Heart right ventricle (tissue), 16 donors: ENCODE data around the gene TMTC2. TPM values are rescaled to one million over a fixed set of nuclear protein-coding genes. Genes with fewer than 3 reads are reported as not detected.

ENCODE experiments used
- ATAC-seq, 8 donors: fragments of 200-7000 bp; cut with Tn5 transposase; one replicate each; pipeline ENCODE4 v1.9.1; 2020; ENCODE audit warnings: mild to moderate bottlenecking in 8 of 8, moderate library complexity in 8 of 8, moderate number of reproducible peaks in 1 of 8
- DNase-seq, 2 donors: peaks; one replicate each; pipeline ENCODE4 v3.0.0-alpha.2; 2020
- H3K27ac ChIP-seq, 10 donors: fragments of 200-600 bp; sonication (generic) in 2 of 10; one replicate each; pipeline versions ENCODE4 v1.5.0 to v1.8.0; 2020 to 2022; ENCODE audit warnings: mild to moderate bottlenecking in 3 of 10
- H3K27me3 ChIP-seq, 7 donors: fragments of 200-600 bp; one replicate each; pipeline ENCODE4 v1.8.0; 2021 to 2022; ENCODE audit warnings: mild to moderate bottlenecking in 2 of 7
- H3K36me3 ChIP-seq, 9 donors: fragments of 200-600 bp; sonication (generic) in 1 of 9; one replicate each; pipeline versions ENCODE4 v1.5.0 to v1.8.0; 2020 to 2022; ENCODE audit warnings: mild to moderate bottlenecking in 2 of 9
- H3K4me1 ChIP-seq, 9 donors: fragments of 200-600 bp; sonication (generic) in 1 of 9; one replicate each; pipeline versions ENCODE4 v1.5.0 to v1.8.0; 2020 to 2022; ENCODE audit warnings: mild to moderate bottlenecking in 4 of 9
- H3K4me3 ChIP-seq, 10 donors: fragments of 200-600 bp; sonication (generic) in 2 of 10; one replicate each; pipeline versions ENCODE4 v1.5.0 to v1.8.0; 2020 to 2022; ENCODE audit warnings: mild to moderate bottlenecking in 7 of 10, moderate library complexity in 2 of 10
- H3K9me3 ChIP-seq, 11 donors: fragments of 200-600 bp in 10 of 11; sonication (generic) in 2 of 11; one replicate each; pipeline versions ENCODE4 v1.5.0 to v1.8.0; 2013 to 2022; ENCODE audit warnings: mild to moderate bottlenecking in 2 of 11, control low read depth in 1 of 11, moderate library complexity in 1 of 11
- WGBS, 2 donors: extraction: QIAGEN DNeasy Blood & Tissue Kit; methylation state at CpG; one replicate each; pipeline ENCODE4 v1.1.7; 2013; ENCODE audit warnings: inconsistent platforms in 1 of 2; 5-methylcytosine and 5-hydroxymethylcytosine counted together
- intact Hi-C, 10 donors: fragments of 100-400 bp; cut with DNase I; formaldehyde crosslinking; loops; one replicate each; pipeline versions ENCODE4 v1.11.1 to v1.14.2; 2022
- polyA plus RNA-seq, 2 donors: library from polyadenylated mRNA; stranded (reverse); fragments of 200-250 nt; gene quantifications; one replicate each; pipeline ENCODE4 v1.2.3, GENCODE V29; 2013
- total RNA-seq, 10 donors: library from RNA; stranded (reverse); fragmentation: NEBNext Ultra II Directional in 3 of 10; extraction: Animal tissue kit (Norgen Biotek cat#: 25700) in 3 of 10; gene quantifications; one replicate each; pipeline versions ENCODE4 v1.2.1 to v1.2.4, GENCODE V29; 2021 to 2023
- TF ChIP-seq, protein P1 (sequence below), 9 donors: fragments of 200-600 bp; sonication (generic) in 2 of 9; IDR thresholded peaks; one replicate each; pipeline versions ENCODE4 v1.5.0 to v1.8.0; 2021 to 2022; ENCODE audit warnings: antibody characterized with exemption in 9 of 9, mild to moderate bottlenecking in 5 of 9, moderate library complexity in 1 of 9
- donor health status: Arrhythmogenic right ventricular cardiomyopathy.
- donor health status: ischemic (EF 13 %, LVEDD 7.1; RV severe dilation, severe dysfunction).
- donor health status: healthy with polysubstance abuse.
- donor health status: DM: no; HTN: yes; CAD: no.
- donor health status: DM: no; HTN: no; CAD: no.
- donor health status: ischemic (EF 25% LVEDD 6.9; RV normal size, moderate dysfunction).
- donor health status: ischemic (EF 25% LVEDD 5.7; RV mildly dilated, moderate dysfunction).
- donor health status: healthy.
- donor health status: DM: yes; HTN: yes; CAD: no.
- donor health status: Ischemic cardiomyopathy.
- donor health status: ischemic (EF 35%, LVEDD 5.7; RV mildly dilated, moderate dysfunction).
- donor health status: nonischemic (EF 11% LVEDD 7.7; RV severe dilation, severe dysfunction).
- donor health status: DM: yes; HTN: yes; CAD: no.
- donor health status: PGD.
- donor health status: ischemic (EF 29% LVEDD 5.4; RV normal size, mild dysfunction).
- donor health status: nonischemic (EF 23%, LVEDD 6.1; RV moderate dilation, normal function).

Gene TMTC2
- total and polyA plus RNA-seq, 12 donors: 1.6 to 4.4 (median 2.6) TPM

DNA sequence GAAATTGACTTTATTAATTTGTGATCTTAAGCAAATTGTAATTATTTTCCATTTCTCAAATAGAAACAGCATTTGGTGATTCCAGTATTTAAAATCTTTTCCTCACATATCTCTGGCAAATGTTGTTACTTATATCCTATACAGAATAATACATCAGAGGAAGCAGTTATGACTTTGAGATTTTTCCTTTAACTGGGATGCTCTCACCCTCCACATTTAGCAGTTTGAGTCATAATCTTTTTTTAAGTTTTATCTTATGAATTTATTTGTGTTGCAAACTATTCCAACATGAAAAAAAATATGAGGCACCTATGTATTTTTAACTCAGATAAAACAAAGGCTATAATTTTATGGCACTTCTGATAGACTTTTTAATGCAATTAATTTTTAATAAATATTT, 311.8 kb downstream of the TMTC2 start:
- TF ChIP-seq, protein P1, sequence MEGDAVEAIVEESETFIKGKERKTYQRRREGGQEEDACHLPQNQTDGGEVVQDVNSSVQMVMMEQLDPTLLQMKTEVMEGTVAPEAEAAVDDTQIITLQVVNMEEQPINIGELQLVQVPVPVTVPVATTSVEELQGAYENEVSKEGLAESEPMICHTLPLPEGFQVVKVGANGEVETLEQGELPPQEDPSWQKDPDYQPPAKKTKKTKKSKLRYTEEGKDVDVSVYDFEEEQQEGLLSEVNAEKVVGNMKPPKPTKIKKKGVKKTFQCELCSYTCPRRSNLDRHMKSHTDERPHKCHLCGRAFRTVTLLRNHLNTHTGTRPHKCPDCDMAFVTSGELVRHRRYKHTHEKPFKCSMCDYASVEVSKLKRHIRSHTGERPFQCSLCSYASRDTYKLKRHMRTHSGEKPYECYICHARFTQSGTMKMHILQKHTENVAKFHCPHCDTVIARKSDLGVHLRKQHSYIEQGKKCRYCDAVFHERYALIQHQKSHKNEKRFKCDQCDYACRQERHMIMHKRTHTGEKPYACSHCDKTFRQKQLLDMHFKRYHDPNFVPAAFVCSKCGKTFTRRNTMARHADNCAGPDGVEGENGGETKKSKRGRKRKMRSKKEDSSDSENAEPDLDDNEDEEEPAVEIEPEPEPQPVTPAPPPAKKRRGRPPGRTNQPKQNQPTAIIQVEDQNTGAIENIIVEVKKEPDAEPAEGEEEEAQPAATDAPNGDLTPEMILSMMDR (IDR thresholded peaks at IDR 0.05): no peak
- Histone ChIP-seq H3K27ac (no peak overlapping the region), H3K36me3 (no peaks in the 10 kb centered on the region), H3K4me3 (no peak overlapping the region), H3K4me1 (peaks cover 0 to 8% (median 0%) of the 10 kb centered on the region in 9 donors), H3K27me3 (no peaks in the 10 kb centered on the region), H3K9me3 (peaks cover 0 to 5% (median 0%) of the 10 kb centered on the region in 11 donors)
- ATAC-seq (peak in 2 of 8 donors; percentile 47 to 74), DNase-seq (no peak)
- intact Hi-C loops: no loop called here

DNA sequence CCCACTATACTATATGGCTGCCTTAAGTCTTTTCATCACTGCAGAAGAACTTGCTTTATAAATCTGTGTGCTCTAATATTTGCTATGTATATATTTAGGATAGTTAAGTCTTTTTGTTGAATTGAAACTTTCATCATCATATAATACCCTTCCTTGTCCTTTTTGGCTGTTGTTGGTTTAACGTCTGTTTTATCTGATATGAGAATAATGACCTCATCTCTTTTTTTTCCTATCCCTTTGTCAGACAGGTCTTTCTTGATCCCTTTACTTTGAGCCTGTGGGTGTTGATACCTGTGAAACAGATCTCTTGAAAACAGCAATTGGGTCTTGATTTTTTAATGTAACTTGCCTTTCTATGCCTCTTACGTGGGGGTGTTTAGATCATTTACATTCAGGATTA, 316.3 kb downstream of the TMTC2 start:
- 46 to 50% methylated on average over 2 of the region's 2 CpGs for WGBS, 2 donors
- DNase-seq: no peak
- H3K27me3 ChIP-seq: no peaks in the 10 kb centered on the region
- intact Hi-C loops: loop anchor here in 1 of 10 donors (5.0 kb wide), 1 partner anchor 819 kb away; no protein-coding TSS in a partner anchor
- H3K9me3 ChIP-seq: peaks cover 0 to 13% (median 0%) of the 10 kb centered on the region in 11 donors
- no peak overlapping the region for H3K4me3 ChIP-seq
- TF ChIP-seq, protein P1 (IDR thresholded peaks at IDR 0.05): no peak
- peaks cover 0 to 9% (median 0%) of the 10 kb centered on the region in 9 donors for H3K4me1 ChIP-seq
- no peaks in the 10 kb centered on the region for H3K36me3 ChIP-seq
- ATAC-seq: no peak
- no peak overlapping the region for H3K27ac ChIP-seq

DNA sequence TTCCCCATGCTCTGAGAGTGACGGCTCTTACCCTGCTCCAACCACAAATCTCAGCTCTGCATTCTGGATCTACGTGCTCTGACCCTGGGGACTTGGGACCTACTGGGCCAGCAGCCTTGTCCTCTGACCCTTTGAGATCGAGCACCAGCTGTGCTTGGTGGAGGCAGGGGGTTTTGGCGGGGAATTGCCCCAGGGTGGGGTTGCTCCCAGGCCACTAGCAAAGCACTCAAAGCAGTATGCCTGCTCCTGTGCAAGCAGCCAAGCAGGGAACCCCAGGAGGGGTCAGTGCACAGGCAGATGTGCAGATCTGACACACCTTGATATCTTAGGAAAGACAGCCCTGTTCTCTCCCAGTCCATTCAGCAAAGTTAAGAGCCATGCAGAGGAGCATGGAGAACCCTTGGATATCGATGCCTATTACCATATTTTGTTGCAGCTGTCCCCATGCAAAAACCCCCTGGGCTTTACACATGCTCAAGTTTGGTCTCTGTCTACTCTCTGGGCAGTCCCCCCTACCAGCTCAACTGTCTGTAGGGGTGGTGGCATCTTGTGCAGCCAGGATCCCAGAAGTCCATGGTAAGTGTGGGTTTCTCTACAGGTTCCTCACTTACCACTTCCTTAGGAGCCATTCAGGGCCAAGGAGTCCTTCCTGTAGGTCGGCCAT, 319.0 kb downstream of the TMTC2 start:
- no peak overlapping the region for H3K4me3 ChIP-seq
- 94 to 98% methylated on average over 6 of the region's 6 CpGs for WGBS, 2 donors
- H3K36me3 ChIP-seq: peaks cover 0 to 11% (median 0%) of the 10 kb centered on the region in 9 donors
- peaks cover 0 to 4% (median 0%) of the 10 kb centered on the region in 9 donors for H3K4me1 ChIP-seq
- no peak overlapping the region for H3K27ac ChIP-seq
- TF ChIP-seq, protein P1 (IDR thresholded peaks at IDR 0.05): no peak
- DNase-seq: no peak
- H3K27me3 ChIP-seq: no peaks in the 10 kb centered on the region
- no peak for ATAC-seq
- intact Hi-C loops: loop anchor here in 1 of 10 donors (5.0 kb wide), 1 partner anchor 1042 kb away; no protein-coding TSS in a partner anchor
- H3K9me3 ChIP-seq: peaks cover 0 to 38% (median 6%) of the 10 kb centered on the region in 11 donors

DNA sequence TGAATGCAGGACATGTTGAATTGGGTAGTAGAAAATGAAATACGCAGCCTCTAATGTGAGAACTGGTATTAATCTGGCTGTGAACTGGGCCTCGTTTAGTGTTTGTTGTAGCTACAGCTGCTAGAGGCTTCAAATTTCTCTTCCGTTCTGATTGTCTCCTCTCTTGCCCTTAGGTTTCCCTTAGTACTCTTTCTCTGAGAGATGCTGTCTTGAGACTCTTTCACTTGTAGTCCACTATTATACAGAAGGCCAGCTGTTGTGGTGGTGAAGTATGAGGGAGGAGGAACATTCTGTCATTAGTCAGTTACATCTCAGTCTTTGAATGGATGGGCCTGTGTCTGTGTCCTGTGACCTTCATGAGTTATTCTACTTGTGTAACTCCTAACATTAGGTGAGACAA, 322.0 kb downstream of the TMTC2 start:
- DNase-seq: no peak
- Histone ChIP-seq H3K27ac (no peak overlapping the region), H3K9me3 (peaks cover 0 to 39% (median 6%) of the 10 kb centered on the region in 11 donors), H3K36me3 (peaks cover 0 to 11% (median 0%) of the 10 kb centered on the region in 9 donors), H3K4me1 (peaks cover 0 to 4% (median 0%) of the 10 kb centered on the region in 9 donors), H3K27me3 (no peaks in the 10 kb centered on the region), H3K4me3 (no peak overlapping the region)
- no peak for ATAC-seq
- TF ChIP-seq, protein P1 (IDR thresholded peaks at IDR 0.05): no peak
- intact Hi-C loops: loop anchor here in 1 of 10 donors (5.0 kb wide), 1 partner anchor 1039 kb away; no protein-coding TSS in a partner anchor
- WGBS, 2 donors: 62 to 67% methylated on average over 3 of the region's 3 CpGs
